Measurements from ENCODE around the gene MDM4.
"Not testable (repeated sequence)": the region's sequence is repeated elsewhere in the genome, so short reads cannot be mapped to it uniquely, and the experiment has no call there.

MDM4 gene

GRCh38 chr1:204516180-204516879 lies at the start of gene MDM4:
TSS of gene MDM4 (plus strand) at chr1:204516406. CDS start at chr1:204525519, 9,113 bp downstream.
- peak; percentile 94 for DNase-seq (ENCODE audit: low spot score)

- no peak for DNase-seq (ENCODE audit: low spot score)
Measured at GRCh38 chr1:204466416-204467405, 49.5 kb upstream of the MDM4 start.

- no peak for DNase-seq (ENCODE audit: low spot score)
Measured at GRCh38 chr1:204468206-204468605, 48.0 kb upstream of the MDM4 start.

GRCh38 chr1:204468766-204469302 lies 47.4 kb upstream of the MDM4 start:
- DNase-seq (ENCODE audit: low spot score), result no peak

GRCh38 chr1:204469304-204469703 lies 46.9 kb upstream of the MDM4 start:
- no peak for DNase-seq (ENCODE audit: low spot score)

GRCh38 chr1:204471687-204472086 lies 44.5 kb upstream of the MDM4 start:
- no peak for DNase-seq (ENCODE audit: low spot score)

GRCh38 chr1:204472660-204473059 lies 43.5 kb upstream of the MDM4 start:
- DNase-seq (ENCODE audit: low spot score), result no peak

- no peak for DNase-seq (ENCODE audit: low spot score)
Measured at GRCh38 chr1:204473400-204473965, 42.7 kb upstream of the MDM4 start.

- no peak for DNase-seq (ENCODE audit: low spot score)
Measured at GRCh38 chr1:204475656-204476432, 40.4 kb upstream of the MDM4 start.

- no peak for DNase-seq (ENCODE audit: low spot score)
Measured at GRCh38 chr1:204476563-204476962, 39.6 kb upstream of the MDM4 start.

GRCh38 chr1:204477036-204477740 lies 39.0 kb upstream of the MDM4 start:
- no peak for DNase-seq (ENCODE audit: low spot score)

- no peak for DNase-seq (ENCODE audit: low spot score)
Measured at GRCh38 chr1:204478172-204478899, 37.9 kb upstream of the MDM4 start.

GRCh38 chr1:204478921-204479320 lies 37.3 kb upstream of the MDM4 start:
- no peak for DNase-seq (ENCODE audit: low spot score)

- no peak for DNase-seq (ENCODE audit: low spot score)
Measured at GRCh38 chr1:204479387-204480136, 36.6 kb upstream of the MDM4 start.

GRCh38 chr1:204480515-204480914 lies 35.7 kb upstream of the MDM4 start:
- no peak for DNase-seq (ENCODE audit: low spot score)

GRCh38 chr1:204483791-204484190 lies 32.4 kb upstream of the MDM4 start:
- DNase-seq (ENCODE audit: low spot score), result no peak

GRCh38 chr1:204486513-204487255 lies 29.5 kb upstream of the MDM4 start:
- not testable (repeated sequence) for DNase-seq (ENCODE audit: low spot score)

GRCh38 chr1:204487256-204487615 lies 29.0 kb upstream of the MDM4 start:
- DNase-seq (ENCODE audit: low spot score), result no peak

- no peak for DNase-seq (ENCODE audit: low spot score)
Measured at GRCh38 chr1:204491655-204492054, 24.6 kb upstream of the MDM4 start.
